ENCODE results near the gene PITPNM3.

PITPNM3 gene

GRCh38 chr17:6508519-6509030 lies 47.8 kb downstream of the PITPNM3 start:
- no peak for TF ChIP-seq FOXP2 (optimal IDR thresholded peaks at IDR 0.05; ENCODE audit: control extremely low read depth, extremely low read length, insufficient read depth)
- TF ChIP-seq EZH2 (IDR thresholded peaks at IDR 0.05): no peak
- TF ChIP-seq POLR2AphosphoS5 (IDR thresholded peaks at IDR 0.05; ENCODE audit: borderline replicate concordance, low read depth, low read length): no peak
- Histone ChIP-seq H3K4me3 (no peak overlapping the region), H3K9me3 (ENCODE audit: low read depth, low read length) (no peaks in the 10 kb centered on the region), H3K27ac (no peak overlapping the region), H3K36me3 (ENCODE audit: insufficient read depth, low read length) (no peaks in the 10 kb centered on the region), H3K9ac (ENCODE audit: insufficient read length) (no peak overlapping the region)
- no peak for DNase-seq (ENCODE audit: low read depth, low spot score)

GRCh38 chr17:6508016-6508415 lies 48.3 kb downstream of the PITPNM3 start:
- TF ChIP-seq POLR2AphosphoS5 (IDR thresholded peaks at IDR 0.05; ENCODE audit: borderline replicate concordance, low read depth, low read length) (no peak), FOXP2 (optimal IDR thresholded peaks at IDR 0.05; ENCODE audit: control extremely low read depth, extremely low read length, insufficient read depth) (no peak), EZH2 (IDR thresholded peaks at IDR 0.05) (no peak)
- H3K9ac ChIP-seq (ENCODE audit: insufficient read length): no peak overlapping the region
- no peak overlapping the region for H3K27ac ChIP-seq
- H3K36me3 ChIP-seq (ENCODE audit: insufficient read depth, low read length): no peaks in the 10 kb centered on the region
- H3K9me3 ChIP-seq (ENCODE audit: low read depth, low read length): no peaks in the 10 kb centered on the region
- no peak overlapping the region for H3K4me3 ChIP-seq
- DNase-seq (ENCODE audit: low read depth, low spot score): no peak

- TF ChIP-seq POLR2AphosphoS5 (IDR thresholded peaks at IDR 0.05; ENCODE audit: borderline replicate concordance, low read depth, low read length) (no peak), EZH2 (IDR thresholded peaks at IDR 0.05) (no peak), FOXP2 (optimal IDR thresholded peaks at IDR 0.05; ENCODE audit: control extremely low read depth, extremely low read length, insufficient read depth) (no peak)
- no peak for DNase-seq (ENCODE audit: low read depth, low spot score)
- H3K27ac ChIP-seq: no peak overlapping the region
Observed at GRCh38 chr17:6507535-6507934, 48.8 kb downstream of the PITPNM3 start.

GRCh38 chr17:6506679-6507231 lies 49.6 kb downstream of the PITPNM3 start:
- no peaks in the 10 kb centered on the region for H3K9me3 ChIP-seq (ENCODE audit: low read depth, low read length)
- no peak for TF ChIP-seq EZH2 (IDR thresholded peaks at IDR 0.05)
- no peak for TF ChIP-seq FOXP2 (optimal IDR thresholded peaks at IDR 0.05; ENCODE audit: control extremely low read depth, extremely low read length, insufficient read depth)
- no peak for TF ChIP-seq POLR2AphosphoS5 (IDR thresholded peaks at IDR 0.05; ENCODE audit: borderline replicate concordance, low read depth, low read length)
- no peak for DNase-seq (ENCODE audit: low read depth, low spot score)
- H3K4me3 ChIP-seq: no peak overlapping the region
- no peak overlapping the region for H3K27ac ChIP-seq
- no peak overlapping the region for H3K9ac ChIP-seq (ENCODE audit: insufficient read length)
- H3K36me3 ChIP-seq (ENCODE audit: insufficient read depth, low read length): no peaks in the 10 kb centered on the region

More at GRCh38 chr17:6507535-6507934, 48.8 kb downstream of the PITPNM3 start:
- Histone ChIP-seq H3K36me3 (ENCODE audit: insufficient read depth, low read length) (no peaks in the 10 kb centered on the region), H3K9me3 (ENCODE audit: low read depth, low read length) (no peaks in the 10 kb centered on the region), H3K9ac (ENCODE audit: insufficient read length) (no peak overlapping the region), H3K4me3 (no peak overlapping the region)

GRCh38 chr17:6505425-6506142 lies 50.8 kb downstream of the PITPNM3 start:
- Histone ChIP-seq H3K4me3 (no peak overlapping the region), H3K9me3 (ENCODE audit: low read depth, low read length) (no peaks in the 10 kb centered on the region), H3K27ac (no peak overlapping the region), H3K9ac (ENCODE audit: insufficient read length) (no peak overlapping the region), H3K36me3 (ENCODE audit: insufficient read depth, low read length) (no peaks in the 10 kb centered on the region)
- DNase-seq (ENCODE audit: low read depth, low spot score): no peak
- TF ChIP-seq FOXP2 (optimal IDR thresholded peaks at IDR 0.05; ENCODE audit: control extremely low read depth, extremely low read length, insufficient read depth): no peak

GRCh38 chr17:6503641-6504195 lies 52.6 kb downstream of the PITPNM3 start:
- H3K9me3 ChIP-seq (ENCODE audit: low read depth, low read length): no peaks in the 10 kb centered on the region
- TF ChIP-seq FOXP2 (optimal IDR thresholded peaks at IDR 0.05; ENCODE audit: control extremely low read depth, extremely low read length, insufficient read depth) (no peak), POLR2AphosphoS5 (IDR thresholded peaks at IDR 0.05; ENCODE audit: borderline replicate concordance, low read depth, low read length) (no peak), EZH2 (IDR thresholded peaks at IDR 0.05) (no peak)
- no peak for DNase-seq (ENCODE audit: low read depth, low spot score)

GRCh38 chr17:6502871-6503509 lies 53.4 kb downstream of the PITPNM3 start:
- no peaks in the 10 kb centered on the region for H3K9me3 ChIP-seq (ENCODE audit: low read depth, low read length)
- TF ChIP-seq POLR2AphosphoS5 (IDR thresholded peaks at IDR 0.05; ENCODE audit: borderline replicate concordance, low read depth, low read length) (no peak), EZH2 (IDR thresholded peaks at IDR 0.05) (no peak)
- DNase-seq (ENCODE audit: low read depth, low spot score): no peak
- H3K27ac ChIP-seq: no peak overlapping the region
- H3K9ac ChIP-seq (ENCODE audit: insufficient read length): no peak overlapping the region
- H3K4me3 ChIP-seq: no peak overlapping the region
- H3K36me3 ChIP-seq (ENCODE audit: insufficient read depth, low read length): no peaks in the 10 kb centered on the region

More at GRCh38 chr17:6503641-6504195, 52.6 kb downstream of the PITPNM3 start:
- H3K36me3 ChIP-seq (ENCODE audit: insufficient read depth, low read length): no peaks in the 10 kb centered on the region
- no peak overlapping the region for H3K27ac ChIP-seq
- H3K4me3 ChIP-seq: no peak overlapping the region
- H3K9ac ChIP-seq (ENCODE audit: insufficient read length): no peak overlapping the region

GRCh38 chr17:6502142-6502541 lies 54.2 kb downstream of the PITPNM3 start:
- TF ChIP-seq FOXP2 (optimal IDR thresholded peaks at IDR 0.05; ENCODE audit: control extremely low read depth, extremely low read length, insufficient read depth): no peak
- Histone ChIP-seq H3K4me3 (no peak overlapping the region), H3K9ac (ENCODE audit: insufficient read length) (no peak overlapping the region), H3K36me3 (ENCODE audit: insufficient read depth, low read length) (no peaks in the 10 kb centered on the region), H3K27ac (no peak overlapping the region), H3K9me3 (ENCODE audit: low read depth, low read length) (no peaks in the 10 kb centered on the region)
- DNase-seq (ENCODE audit: low read depth, low spot score): no peak
